Endothelial cell of umbilical vein (primary cell): ENCODE results near the gene CHD5. TPM values are rescaled to one million over a fixed set of nuclear protein-coding genes. Genes with fewer than 3 reads are reported as not detected.
A peak's percentile ranks its signal among the peaks of the same experiment; 100 is the strongest.

Experiments used
- BruUV-seq: library from RNA; stranded (reverse); fragments of 400-500 nt; replicated peaks from 2 replicates; lab custom pipeline; 2021; lab: Mats Ljungman, UMichigan
- CTCF ChIA-PET: fragments of 300-600, 350-600 bp; sonication (Branson Sonifier 250); formaldehyde crosslinking; loops from one replicate; lab custom pipeline; 2021; ENCODE audit warnings: antibody characterized with exemption, inconsistent platforms; lab: Charles Lee
- POLR2A ChIA-PET: fragments of 300-600, 350-600 bp; sonication (Branson Sonifier 250); formaldehyde crosslinking; loops from one replicate; lab custom pipeline; 2021; ENCODE audit warnings: antibody characterized with exemption, inconsistent platforms; lab: Charles Lee
- DNase-seq: peaks from one replicate; pipeline ENCODE4 v3.0.0-alpha.2; 2011; ENCODE audit warnings: low read depth, low spot score
- FAIRE-seq: peaks from 2 replicates; lab custom pipeline; 2011; peaks lifted over from hg19 to GRCh38; lab: Jason Lieb, UNC
- H2AFZ ChIP-seq: 2 replicates; pipeline ENCODE4 v1.6.0; 2012; ENCODE audit warnings: low read depth, low read length, control low read depth, inconsistent platforms
- H3K27ac ChIP-seq: 2 replicates; pipeline ENCODE4 v1.5.1; 2011; ENCODE audit warnings: low read depth, mild to moderate bottlenecking, control low read depth, low read length, moderate library complexity; ENCODE audit not compliant: insufficient read depth
- H3K27me3 ChIP-seq, 2 experiments: 2 replicates each; pipeline versions ENCODE4 v1.6.0 to v1.6.1; 2011; ENCODE audit warnings: low read length in 2 of 2, mixed read lengths in 1 of 2; ENCODE audit not compliant: control insufficient read depth in 2 of 2, insufficient read depth in 2 of 2
- H3K36me3 ChIP-seq, 2 experiments: 2 replicates in 1 of 2; 3 replicates in 1 of 2; pipeline ENCODE4 v1.5.1; 2011; ENCODE audit warnings: low read length in 2 of 2, mild to moderate bottlenecking in 1 of 2, moderate library complexity in 1 of 2; ENCODE audit not compliant: control insufficient read depth in 2 of 2, insufficient read depth in 2 of 2; ENCODE audit errors: extremely low read depth in 1 of 2
- H3K4me1 ChIP-seq: 3 replicates; pipeline ENCODE4 v1.5.1; 2011; ENCODE audit warnings: mild to moderate bottlenecking, low read length; ENCODE audit not compliant: control insufficient read depth, insufficient read depth; ENCODE audit errors: extremely low read depth
- H3K4me2 ChIP-seq: 2 replicates; pipeline ENCODE4 v1.6.1; 2011; ENCODE audit warnings: low read length, control low read depth, mixed read lengths; ENCODE audit not compliant: insufficient read depth
- H3K4me3 ChIP-seq, 3 experiments: fragments of 200-600 bp in 1 of 3; sonication (generic), shearing (Covaris generic) in 1 of 3; replicated peaks in 1 of 3; 2 replicates each; pipeline ENCODE4 v1.5.1; 2011 to 2016; ENCODE audit warnings: control low read depth in 3 of 3, low read length in 3 of 3, mild to moderate bottlenecking in 2 of 3, inconsistent platforms in 1 of 3, low read depth in 1 of 3, moderate library complexity in 1 of 3; ENCODE audit not compliant: insufficient read depth in 1 of 3
- H3K79me2 ChIP-seq: 2 replicates; pipeline ENCODE4 v1.6.0; 2012; ENCODE audit warnings: low read length, inconsistent platforms; ENCODE audit not compliant: control insufficient read depth, insufficient read depth
- H3K9ac ChIP-seq: replicated peaks from 2 replicates; pipeline ENCODE3; 2011; ENCODE audit warnings: low read length, control low read depth; ENCODE audit not compliant: insufficient read depth; ENCODE audit errors: extremely low read depth
- H3K9me1 ChIP-seq: replicated peaks from 3 replicates; pipeline ENCODE4 v1.6.0; 2011; ENCODE audit warnings: mild to moderate bottlenecking, low read length; ENCODE audit not compliant: control insufficient read depth, insufficient read depth; ENCODE audit errors: extremely low read depth
- H3K9me3 ChIP-seq: replicated peaks from 2 replicates; pipeline ENCODE4 v1.5.1; 2012; ENCODE audit warnings: low read length, inconsistent platforms; ENCODE audit not compliant: control insufficient read depth, insufficient read depth
- H4K20me1 ChIP-seq: replicated peaks from 2 replicates; pipeline ENCODE3; 2011; ENCODE audit warnings: mild to moderate bottlenecking, low read length; ENCODE audit not compliant: control insufficient read depth, insufficient read depth; ENCODE audit errors: extremely low read depth
- CTCF ChIP-seq, 2 donors: IDR thresholded peaks; 1 replicate in 1 of 2; 2 replicates in 1 of 2; pipeline ENCODE4 v1.5.1; 2011; ENCODE audit warnings: low read length in 2 of 2, mild to moderate bottlenecking in 2 of 2, moderate library complexity in 2 of 2, control low read depth in 1 of 2, inconsistent platforms in 1 of 2, low read depth in 1 of 2; ENCODE audit not compliant: insufficient read depth in 1 of 2; ENCODE audit errors: extremely low read depth in 1 of 2
- FOS ChIP-seq: IDR thresholded peaks from 2 replicates; pipeline ENCODE4 v1.6.1; 2011; ENCODE audit warnings: mild to moderate bottlenecking, low read length, moderate library complexity, borderline replicate concordance; ENCODE audit not compliant: insufficient read depth
- MAX ChIP-seq: IDR thresholded peaks from 2 replicates; pipeline ENCODE4 v1.6.1; 2011; ENCODE audit not compliant: insufficient read depth, insufficient read length
- dilution Hi-C: fragments of 300-500 bp; cut with MboI; formaldehyde crosslinking; loops from one replicate; pipeline ENCODE4 v1.15.0; 2019; ENCODE audit warnings: low sequenced_read_pairs; ENCODE audit not compliant: extremely low pct_ligation_motif_present
- intact Hi-C: fragments of 100-400 bp; cut with micrococcal nuclease; formaldehyde crosslinking; loops from one replicate; pipeline ENCODE4 v1.10.0; 2022
- polyA plus RNA-seq, 4 experiments: library from polyadenylated mRNA; depleted of rRNA in 3 of 4; stranded (reverse) in 3 of 4; unstranded in 1 of 4; fragments of >200 nt; gene quantifications; 2 replicates each; pipeline versions ENCODE4 v1.2.1 to v1.2.3, GENCODE V29; 2011 to 2012; ENCODE audit warnings: missing spikeins in 1 of 4
- total RNA-seq: library from RNA; stranded (reverse); gene quantifications from 2 replicates; pipeline ENCODE4 v1.2.3, GENCODE V29; 2021

The CHD5 gene
- total and polyA plus RNA-seq, 2 donors (not counting 3 experiments of a cell fraction or from before 2014, with no cell fraction given) = 0.04 to 0.11 TPM

DNA sequence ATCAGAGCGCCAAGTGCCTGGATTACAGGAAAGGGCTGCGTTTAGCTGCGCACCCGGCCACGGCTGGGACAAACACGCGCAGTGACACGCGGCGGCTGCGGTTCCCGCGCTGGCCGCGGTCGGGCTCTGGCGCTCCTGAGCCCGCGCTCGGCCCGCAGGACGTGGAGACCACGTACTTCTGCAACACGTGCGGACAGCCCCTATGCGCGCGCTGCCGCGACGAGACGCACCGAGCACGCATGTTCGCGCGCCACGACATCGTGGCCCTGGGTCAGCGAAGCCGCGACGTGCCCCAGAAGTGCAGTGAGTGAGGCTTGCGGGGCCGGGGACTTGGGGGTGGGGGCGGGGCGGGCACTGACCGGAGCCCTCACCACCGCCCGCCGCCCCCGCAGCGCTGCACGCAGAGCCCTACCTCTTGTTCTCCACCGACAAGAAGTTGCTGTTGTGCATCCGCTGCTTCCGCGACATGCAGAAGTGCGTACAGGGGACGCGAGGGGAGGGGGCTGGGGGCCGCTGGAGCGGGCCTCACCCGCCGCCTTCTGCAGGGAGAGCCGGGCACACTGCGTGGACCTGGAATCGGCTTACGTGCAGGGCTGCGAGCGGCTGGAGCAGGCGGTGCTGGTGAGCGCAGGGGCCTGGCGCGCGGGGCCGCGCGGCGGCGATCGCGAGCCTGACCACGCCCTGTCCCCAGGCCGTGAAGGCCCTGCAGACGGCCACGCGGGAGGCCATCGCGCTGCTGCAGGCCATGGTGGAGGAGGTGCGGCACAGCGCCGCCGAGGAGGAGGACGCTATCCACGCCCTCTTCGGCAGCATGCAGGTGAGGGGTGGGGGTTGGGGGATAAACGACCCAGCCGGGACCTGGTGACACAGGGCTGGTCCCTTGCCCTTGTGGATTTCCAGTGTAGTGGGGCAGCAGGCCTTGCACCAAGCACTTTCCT, 28.9 kb upstream of the CHD5 start:
- DNase-seq = peak; percentile 57
- CTCF ChIA-PET = interaction anchor here (0.6 to 3.3 kb wide), 6 partner anchors 11 to 156 kb away, joined by 3 to 26 read pairs (median 4); no protein-coding TSS in a partner anchor
- Histone ChIP-seq H3K9me3 (no peaks in the 10 kb centered on the region), H3K9me1 (no peaks in the 10 kb centered on the region), H3K4me2 (peak overlapping the region; percentile 54), H3K36me3 (no peaks in the 10 kb centered on the region), H3K4me1 (peaks cover 22% of the 10 kb centered on the region), H4K20me1 (no peaks in the 10 kb centered on the region), H3K27me3 (peaks cover 6 to 11% of the 10 kb centered on the region in 2 experiments), H3K9ac (no peak overlapping the region), H3K27ac (no peak overlapping the region), H3K4me3 (peak overlapping the region in 2 of 3 experiments; percentile 39 to 45), H3K79me2 (no peaks in the 10 kb centered on the region), H2AFZ (peak overlapping the region; percentile 96)
- FAIRE-seq = peak; percentile 15
- intact Hi-C loops = loop anchor here (2.0 kb wide), 1 partner anchor 184 kb away; the partner anchor contains the start of gene ACOT7
- POLR2A ChIA-PET = no interaction called here
- BruUV-seq = no TSS peak
- dilution Hi-C loops = no loop called here
- TF ChIP-seq MAX (peak; percentile 75), CTCF (IDR thresholded peaks at IDR 0.05; ENCODE audit: extremely low read depth in 1 of 2, insufficient read depth in 1 of 2, low read depth in 1 of 2, low read length in 2 of 2) (peak; percentile 44 to 78), FOS (no peak)
